GM23338 (cell line): ENCODE data around the gene EPHA4. TPM values are rescaled to one million over a fixed set of nuclear protein-coding genes. Genes with fewer than 3 reads are reported as not detected.
A peak's percentile ranks its signal among the peaks of the same experiment; 100 is the strongest.

ENCODE experiments used
- ATAC-seq: fragments of 200-7000 bp; cut with Tn5 transposase; 3 replicates; pipeline ENCODE4 v1.9.1; 2020
- DNase-seq: peaks from one replicate; pipeline ENCODE4 v3.0.0-alpha.2; 2015; ENCODE audit warnings: low spot score
- H2AFZ ChIP-seq: fragments of 200-600 bp; sonication (generic); 2 replicates; pipeline ENCODE4 v1.8.0; 2016; ENCODE audit warnings: antibody characterized with exemption, mild to moderate bottlenecking, moderate library complexity
- H3F3A ChIP-seq: fragments of 200-600 bp; sonication (generic); replicated peaks from 2 replicates; pipeline ENCODE4 v1.8.0; 2017; ENCODE audit warnings: antibody characterized with exemption, mixed run types, low read depth
- H3K27ac ChIP-seq: fragments of 200-600 bp; sonication (generic); 2 replicates; pipeline ENCODE4 v1.6.1; 2016; ENCODE audit warnings: low read depth
- H3K27me3 ChIP-seq: fragments of 200-600 bp; sonication (generic); 2 replicates; pipeline ENCODE4 v1.8.0; 2016; ENCODE audit warnings: mild to moderate bottlenecking, mixed run types, moderate library complexity; ENCODE audit not compliant: insufficient read depth
- H3K36me3 ChIP-seq: fragments of 200-600 bp; sonication (generic); 2 replicates; pipeline ENCODE4 v1.8.0; 2016; ENCODE audit warnings: mild to moderate bottlenecking; ENCODE audit not compliant: insufficient read depth
- H3K4me1 ChIP-seq: fragments of 200-600 bp; sonication (generic); 2 replicates; pipeline ENCODE4 v1.8.0; 2016; ENCODE audit warnings: mild to moderate bottlenecking, moderate library complexity; ENCODE audit not compliant: insufficient read depth
- H3K4me2 ChIP-seq: fragments of 200-600 bp; sonication (generic); 2 replicates; pipeline ENCODE4 v1.7.1; 2017; ENCODE audit warnings: mixed run types
- H3K4me3 ChIP-seq: fragments of 200-600 bp; sonication (generic); 2 replicates; pipeline ENCODE4 v1.6.1; 2016; ENCODE audit warnings: mixed run types
- H3K79me2 ChIP-seq: fragments of 200-600 bp; sonication (generic); replicated peaks from 2 replicates; pipeline ENCODE4 v1.8.0; 2017; ENCODE audit warnings: mild to moderate bottlenecking; ENCODE audit not compliant: insufficient read depth
- H3K9me2 ChIP-seq: fragments of 200-600 bp; sonication (generic); 2 replicates; pipeline ENCODE4 v1.8.0; 2017; ENCODE audit not compliant: insufficient read depth
- H4K20me1 ChIP-seq: fragments of 200-600 bp; sonication (generic); replicated peaks from 2 replicates; pipeline ENCODE4 v1.8.0; 2017; ENCODE audit warnings: mild to moderate bottlenecking; ENCODE audit not compliant: insufficient read depth
- H3K27ac Mint-ChIP-seq: 2 replicates; pipeline ENCODE4 v1.8.0; 2020; ENCODE audit warnings: inconsistent platforms, mild to moderate bottlenecking, moderate library complexity, mixed read lengths
- H3K27me3 Mint-ChIP-seq: 3 replicates; pipeline ENCODE4 v1.8.0; 2022; ENCODE audit warnings: low read depth, mild to moderate bottlenecking, moderate library complexity, mixed read lengths, inconsistent platforms; ENCODE audit not compliant: insufficient read depth, poor library complexity
- H3K36me3 Mint-ChIP-seq: 3 replicates; pipeline ENCODE4 v1.8.0; 2021; ENCODE audit warnings: low read depth, mild to moderate bottlenecking, inconsistent platforms, moderate library complexity, mixed read lengths
- H3K4me1 Mint-ChIP-seq: 3 replicates; pipeline ENCODE4 v1.8.0; 2020; ENCODE audit warnings: mild to moderate bottlenecking, inconsistent platforms, mixed read lengths
- H3K4me3 Mint-ChIP-seq: 3 replicates; pipeline ENCODE4 v1.8.0; 2021; ENCODE audit warnings: moderate library complexity, mild to moderate bottlenecking, inconsistent platforms, mixed read lengths
- H3K9me3 Mint-ChIP-seq: 3 replicates; pipeline ENCODE4 v1.8.0; 2020; ENCODE audit warnings: moderate library complexity, mild to moderate bottlenecking, inconsistent platforms, mixed read lengths
- CREB1 ChIP-seq: fragments of 250-450 bp; sonication (Bioruptor Pico); IDR thresholded peaks from 2 replicates; pipeline ENCODE4 v1.5.0; 2020; ENCODE audit warnings: low read depth, mild to moderate bottlenecking, moderate library complexity
- EZH2phosphoT487 ChIP-seq: fragments of 200-600 bp; sonication (generic); IDR thresholded peaks from one replicate; pipeline ENCODE4 v1.8.1; 2018; ENCODE audit warnings: antibody characterized with exemption; ENCODE audit not compliant: unreplicated experiment
- JUNB ChIP-seq: IDR thresholded peaks from one replicate; pipeline ENCODE4 v1.6.1; 2016; ENCODE audit warnings: antibody characterized with exemption; ENCODE audit not compliant: unreplicated experiment
- NANOG ChIP-seq: IDR thresholded peaks from 2 replicates; pipeline ENCODE4 v1.6.1; 2016; ENCODE audit warnings: antibody characterized with exemption, borderline replicate concordance
- POLR2AphosphoS5 ChIP-seq: IDR thresholded peaks from 2 replicates; pipeline ENCODE4 v1.6.1; 2016; ENCODE audit warnings: antibody characterized with exemption, low read depth
- STAT1 ChIP-seq: IDR thresholded peaks from one replicate; pipeline ENCODE4 v1.6.1; 2016; ENCODE audit warnings: antibody characterized with exemption; ENCODE audit not compliant: unreplicated experiment
- ZNF331 ChIP-seq: fragments of 250-450 bp; sonication (Bioruptor Pico); IDR thresholded peaks from 2 replicates; pipeline ENCODE4 v1.5.0; 2020; ENCODE audit warnings: low read depth, mild to moderate bottlenecking, moderate library complexity
- polyA plus RNA-seq: library from polyadenylated mRNA; unstranded; fragments of >200 nt; fragmentation: Nextera tagmentation; extraction: Ambion mirVana; gene quantifications from 2 replicates; pipeline ENCODE4 v1.2.1, GENCODE V29; 2016
- total RNA-seq: library from RNA; depleted of rRNA; stranded (reverse); fragments of >200 nt; shearing (Covaris generic); gene quantifications from 2 replicates; pipeline ENCODE4 v1.2.3, GENCODE V29; 2014
- TF ChIP-seq, protein P1 (sequence below): IDR thresholded peaks from one replicate; pipeline ENCODE4 v1.6.1; 2018; ENCODE audit warnings: antibody characterized with exemption; ENCODE audit not compliant: unreplicated experiment
- TF ChIP-seq, protein P2 (sequence below), 2 experiments: fragments of 200-600 bp in 1 of 2; sonication (generic) in 1 of 2; conservative IDR thresholded peaks; 2 replicates each; pipeline versions ENCODE4 v1.5.1 to v1.6.1; 2016 to 2017; ENCODE audit warnings: antibody characterized with exemption in 2 of 2, low read depth in 2 of 2, mild to moderate bottlenecking in 2 of 2, moderate library complexity in 1 of 2

EPHA4 gene
- total and polyA plus RNA-seq, 2 experiments from 2014 or later, result 4.1 to 6.2 TPM

DNA sequence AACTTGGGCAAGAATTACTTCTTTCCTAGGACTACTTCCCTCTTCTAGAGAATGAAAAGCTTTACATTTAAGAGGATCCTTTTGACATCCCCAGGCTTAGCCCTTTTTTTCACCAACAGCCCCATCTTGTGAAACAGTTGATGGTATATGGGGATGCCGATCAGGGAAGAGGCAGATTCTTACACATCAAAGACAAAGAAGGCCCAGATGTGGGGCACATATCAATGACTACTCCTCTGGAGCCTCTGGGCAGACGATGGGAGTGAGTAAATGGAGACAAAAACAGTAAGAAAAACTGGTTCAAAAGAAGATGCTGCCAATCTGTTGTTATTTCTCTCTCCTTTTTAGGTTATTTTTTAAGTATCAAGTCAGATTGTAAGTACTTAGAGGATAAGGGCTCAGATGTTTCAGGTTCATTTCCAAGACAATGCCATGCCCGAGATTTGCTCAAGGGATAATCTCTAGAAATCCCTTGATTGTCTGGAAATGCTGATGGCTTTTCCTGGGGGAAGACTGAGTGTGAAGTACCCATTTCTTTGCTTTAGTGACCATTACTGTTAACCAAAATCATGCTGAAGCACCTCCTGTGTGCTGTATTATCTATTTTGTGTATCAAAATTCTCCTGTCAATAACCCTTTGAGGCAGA lies 117.5 kb downstream of the EPHA4 start:
- Mint-ChIP-seq H3K4me3 (no peak overlapping the region), H3K9me3 (peaks cover 6% of the 10 kb centered on the region), H3K36me3 (peaks cover 7% of the 10 kb centered on the region), H3K27ac (no peak overlapping the region), H3K27me3 (no peaks in the 10 kb centered on the region), H3K4me1 (peaks cover 22% of the 10 kb centered on the region)
- TF ChIP-seq CREB1 (CRISPR knock-in tag) (no peak), POLR2AphosphoS5 (no peak)
- peak; percentile 10 for DNase-seq
- H3K27ac ChIP-seq, result no peak overlapping the region
- H4K20me1 ChIP-seq, result no peaks in the 10 kb centered on the region
- 0 out of 2 replicates have a peak, but pooled peaks cover 3% of the 10 kb centered on the region for H3K9me2 ChIP-seq
- no peaks in the 10 kb centered on the region for H3K27me3 ChIP-seq
- peaks cover 3% of the 10 kb centered on the region for H3K36me3 ChIP-seq
- no peak overlapping the region for H3K4me2 ChIP-seq
- ATAC-seq, result peak; percentile 62
- H3K79me2 ChIP-seq, result no peaks in the 10 kb centered on the region
- no peak overlapping the region for H3K4me3 ChIP-seq
- no peaks in the 10 kb centered on the region for H3F3A ChIP-seq
- peaks cover 15% of the 10 kb centered on the region; the same call in 1 of the 2 replicates for H3K4me1 ChIP-seq
- H2AFZ ChIP-seq, result no peak overlapping the region

GRCh38 chr2:221451862-221452788 lies 120.0 kb downstream of the EPHA4 start:
- Histone ChIP-seq H3K27ac (no peak overlapping the region), H3K9me2 (0 out of 2 replicates have a peak, but pooled peaks cover 3% of the 10 kb centered on the region), H3K79me2 (no peaks in the 10 kb centered on the region), H3K27me3 (no peaks in the 10 kb centered on the region), H3K4me1 (peaks cover 13% of the 10 kb centered on the region; the same call in 1 of the 2 replicates), H3F3A (no peaks in the 10 kb centered on the region), H3K36me3 (peaks cover 5% of the 10 kb centered on the region), H2AFZ (no peak overlapping the region), H4K20me1 (no peaks in the 10 kb centered on the region), H3K4me3 (no peak overlapping the region), H3K4me2 (no peak overlapping the region)
- Mint-ChIP-seq H3K4me3 (no peak overlapping the region), H3K27ac (no peak overlapping the region), H3K9me3 (peaks cover 16% of the 10 kb centered on the region), H3K4me1 (peaks cover 27% of the 10 kb centered on the region), H3K36me3 (peaks cover 20% of the 10 kb centered on the region), H3K27me3 (no peaks in the 10 kb centered on the region)
- no peak for DNase-seq
- ATAC-seq, result no peak
- TF ChIP-seq, protein P1, sequence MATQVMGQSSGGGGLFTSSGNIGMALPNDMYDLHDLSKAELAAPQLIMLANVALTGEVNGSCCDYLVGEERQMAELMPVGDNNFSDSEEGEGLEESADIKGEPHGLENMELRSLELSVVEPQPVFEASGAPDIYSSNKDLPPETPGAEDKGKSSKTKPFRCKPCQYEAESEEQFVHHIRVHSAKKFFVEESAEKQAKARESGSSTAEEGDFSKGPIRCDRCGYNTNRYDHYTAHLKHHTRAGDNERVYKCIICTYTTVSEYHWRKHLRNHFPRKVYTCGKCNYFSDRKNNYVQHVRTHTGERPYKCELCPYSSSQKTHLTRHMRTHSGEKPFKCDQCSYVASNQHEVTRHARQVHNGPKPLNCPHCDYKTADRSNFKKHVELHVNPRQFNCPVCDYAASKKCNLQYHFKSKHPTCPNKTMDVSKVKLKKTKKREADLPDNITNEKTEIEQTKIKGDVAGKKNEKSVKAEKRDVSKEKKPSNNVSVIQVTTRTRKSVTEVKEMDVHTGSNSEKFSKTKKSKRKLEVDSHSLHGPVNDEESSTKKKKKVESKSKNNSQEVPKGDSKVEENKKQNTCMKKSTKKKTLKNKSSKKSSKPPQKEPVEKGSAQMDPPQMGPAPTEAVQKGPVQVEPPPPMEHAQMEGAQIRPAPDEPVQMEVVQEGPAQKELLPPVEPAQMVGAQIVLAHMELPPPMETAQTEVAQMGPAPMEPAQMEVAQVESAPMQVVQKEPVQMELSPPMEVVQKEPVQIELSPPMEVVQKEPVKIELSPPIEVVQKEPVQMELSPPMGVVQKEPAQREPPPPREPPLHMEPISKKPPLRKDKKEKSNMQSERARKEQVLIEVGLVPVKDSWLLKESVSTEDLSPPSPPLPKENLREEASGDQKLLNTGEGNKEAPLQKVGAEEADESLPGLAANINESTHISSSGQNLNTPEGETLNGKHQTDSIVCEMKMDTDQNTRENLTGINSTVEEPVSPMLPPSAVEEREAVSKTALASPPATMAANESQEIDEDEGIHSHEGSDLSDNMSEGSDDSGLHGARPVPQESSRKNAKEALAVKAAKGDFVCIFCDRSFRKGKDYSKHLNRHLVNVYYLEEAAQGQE, result no peak
- TF ChIP-seq JUNB, result no peak
- TF ChIP-seq ZNF331 (CRISPR knock-in tag), result no peak
- TF ChIP-seq, protein P2, sequence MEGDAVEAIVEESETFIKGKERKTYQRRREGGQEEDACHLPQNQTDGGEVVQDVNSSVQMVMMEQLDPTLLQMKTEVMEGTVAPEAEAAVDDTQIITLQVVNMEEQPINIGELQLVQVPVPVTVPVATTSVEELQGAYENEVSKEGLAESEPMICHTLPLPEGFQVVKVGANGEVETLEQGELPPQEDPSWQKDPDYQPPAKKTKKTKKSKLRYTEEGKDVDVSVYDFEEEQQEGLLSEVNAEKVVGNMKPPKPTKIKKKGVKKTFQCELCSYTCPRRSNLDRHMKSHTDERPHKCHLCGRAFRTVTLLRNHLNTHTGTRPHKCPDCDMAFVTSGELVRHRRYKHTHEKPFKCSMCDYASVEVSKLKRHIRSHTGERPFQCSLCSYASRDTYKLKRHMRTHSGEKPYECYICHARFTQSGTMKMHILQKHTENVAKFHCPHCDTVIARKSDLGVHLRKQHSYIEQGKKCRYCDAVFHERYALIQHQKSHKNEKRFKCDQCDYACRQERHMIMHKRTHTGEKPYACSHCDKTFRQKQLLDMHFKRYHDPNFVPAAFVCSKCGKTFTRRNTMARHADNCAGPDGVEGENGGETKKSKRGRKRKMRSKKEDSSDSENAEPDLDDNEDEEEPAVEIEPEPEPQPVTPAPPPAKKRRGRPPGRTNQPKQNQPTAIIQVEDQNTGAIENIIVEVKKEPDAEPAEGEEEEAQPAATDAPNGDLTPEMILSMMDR (conservative IDR thresholded peaks at IDR 0.05; ENCODE audit: low read depth in 2 of 2), result no peak
- TF ChIP-seq NANOG, result no peak
- no peak for TF ChIP-seq STAT1
- TF ChIP-seq CREB1 (CRISPR knock-in tag), result no peak
- TF ChIP-seq EZH2phosphoT487, result no peak
